ENCODE results near the gene MAN2B1.

DNA sequence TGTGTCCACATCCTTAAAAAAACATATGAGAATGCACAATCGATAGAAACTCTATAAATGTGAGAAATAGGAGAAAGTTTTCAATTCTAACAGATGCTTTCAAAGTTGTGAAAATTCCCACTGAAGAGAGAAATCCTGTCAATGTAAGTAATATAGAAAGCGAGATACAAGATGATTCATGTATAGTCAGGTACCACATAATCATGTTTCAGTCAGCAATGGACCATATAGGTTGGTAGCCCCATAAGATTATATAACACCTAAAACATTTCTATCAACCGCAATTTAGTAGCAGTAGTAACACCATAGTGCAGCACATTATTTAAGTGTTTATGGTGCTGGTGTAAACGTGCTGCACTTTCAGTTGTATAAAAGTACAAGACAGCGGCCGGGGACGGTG is 37.3 kb downstream of the MAN2B1 start:
- no peak for TF ChIP-seq CTCF (conservative IDR thresholded peaks at IDR 0.05; ENCODE audit: low read depth in 2 of 2)
- no peak for TF ChIP-seq EZH2 (IDR thresholded peaks at IDR 0.05; ENCODE audit: low read depth, unreplicated experiment)
- no peak for TF ChIP-seq CREB1 (CRISPR knock-in tag; IDR thresholded peaks at IDR 0.05; ENCODE audit: low read depth)
- TF ChIP-seq POLR2AphosphoS5 (IDR thresholded peaks at IDR 0.05; ENCODE audit: low read depth), result no peak
- no peak for TF ChIP-seq NANOG (IDR thresholded peaks at IDR 0.05; ENCODE audit: borderline replicate concordance)
- no peak for TF ChIP-seq JUNB (IDR thresholded peaks at IDR 0.05; ENCODE audit: unreplicated experiment)
- TF ChIP-seq EZH2phosphoT487 (IDR thresholded peaks at IDR 0.05; ENCODE audit: unreplicated experiment), result no peak
- TF ChIP-seq, protein P1, sequence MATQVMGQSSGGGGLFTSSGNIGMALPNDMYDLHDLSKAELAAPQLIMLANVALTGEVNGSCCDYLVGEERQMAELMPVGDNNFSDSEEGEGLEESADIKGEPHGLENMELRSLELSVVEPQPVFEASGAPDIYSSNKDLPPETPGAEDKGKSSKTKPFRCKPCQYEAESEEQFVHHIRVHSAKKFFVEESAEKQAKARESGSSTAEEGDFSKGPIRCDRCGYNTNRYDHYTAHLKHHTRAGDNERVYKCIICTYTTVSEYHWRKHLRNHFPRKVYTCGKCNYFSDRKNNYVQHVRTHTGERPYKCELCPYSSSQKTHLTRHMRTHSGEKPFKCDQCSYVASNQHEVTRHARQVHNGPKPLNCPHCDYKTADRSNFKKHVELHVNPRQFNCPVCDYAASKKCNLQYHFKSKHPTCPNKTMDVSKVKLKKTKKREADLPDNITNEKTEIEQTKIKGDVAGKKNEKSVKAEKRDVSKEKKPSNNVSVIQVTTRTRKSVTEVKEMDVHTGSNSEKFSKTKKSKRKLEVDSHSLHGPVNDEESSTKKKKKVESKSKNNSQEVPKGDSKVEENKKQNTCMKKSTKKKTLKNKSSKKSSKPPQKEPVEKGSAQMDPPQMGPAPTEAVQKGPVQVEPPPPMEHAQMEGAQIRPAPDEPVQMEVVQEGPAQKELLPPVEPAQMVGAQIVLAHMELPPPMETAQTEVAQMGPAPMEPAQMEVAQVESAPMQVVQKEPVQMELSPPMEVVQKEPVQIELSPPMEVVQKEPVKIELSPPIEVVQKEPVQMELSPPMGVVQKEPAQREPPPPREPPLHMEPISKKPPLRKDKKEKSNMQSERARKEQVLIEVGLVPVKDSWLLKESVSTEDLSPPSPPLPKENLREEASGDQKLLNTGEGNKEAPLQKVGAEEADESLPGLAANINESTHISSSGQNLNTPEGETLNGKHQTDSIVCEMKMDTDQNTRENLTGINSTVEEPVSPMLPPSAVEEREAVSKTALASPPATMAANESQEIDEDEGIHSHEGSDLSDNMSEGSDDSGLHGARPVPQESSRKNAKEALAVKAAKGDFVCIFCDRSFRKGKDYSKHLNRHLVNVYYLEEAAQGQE (IDR thresholded peaks at IDR 0.05; ENCODE audit: unreplicated experiment), result no peak
- TF ChIP-seq ZNF114 (CRISPR knock-in tag; IDR thresholded peaks at IDR 0.05), result no peak
- no peak for TF ChIP-seq ZNF331 (CRISPR knock-in tag; IDR thresholded peaks at IDR 0.05; ENCODE audit: low read depth)
- TF ChIP-seq STAT1 (IDR thresholded peaks at IDR 0.05; ENCODE audit: unreplicated experiment), result no peak
- TF ChIP-seq, protein P2, sequence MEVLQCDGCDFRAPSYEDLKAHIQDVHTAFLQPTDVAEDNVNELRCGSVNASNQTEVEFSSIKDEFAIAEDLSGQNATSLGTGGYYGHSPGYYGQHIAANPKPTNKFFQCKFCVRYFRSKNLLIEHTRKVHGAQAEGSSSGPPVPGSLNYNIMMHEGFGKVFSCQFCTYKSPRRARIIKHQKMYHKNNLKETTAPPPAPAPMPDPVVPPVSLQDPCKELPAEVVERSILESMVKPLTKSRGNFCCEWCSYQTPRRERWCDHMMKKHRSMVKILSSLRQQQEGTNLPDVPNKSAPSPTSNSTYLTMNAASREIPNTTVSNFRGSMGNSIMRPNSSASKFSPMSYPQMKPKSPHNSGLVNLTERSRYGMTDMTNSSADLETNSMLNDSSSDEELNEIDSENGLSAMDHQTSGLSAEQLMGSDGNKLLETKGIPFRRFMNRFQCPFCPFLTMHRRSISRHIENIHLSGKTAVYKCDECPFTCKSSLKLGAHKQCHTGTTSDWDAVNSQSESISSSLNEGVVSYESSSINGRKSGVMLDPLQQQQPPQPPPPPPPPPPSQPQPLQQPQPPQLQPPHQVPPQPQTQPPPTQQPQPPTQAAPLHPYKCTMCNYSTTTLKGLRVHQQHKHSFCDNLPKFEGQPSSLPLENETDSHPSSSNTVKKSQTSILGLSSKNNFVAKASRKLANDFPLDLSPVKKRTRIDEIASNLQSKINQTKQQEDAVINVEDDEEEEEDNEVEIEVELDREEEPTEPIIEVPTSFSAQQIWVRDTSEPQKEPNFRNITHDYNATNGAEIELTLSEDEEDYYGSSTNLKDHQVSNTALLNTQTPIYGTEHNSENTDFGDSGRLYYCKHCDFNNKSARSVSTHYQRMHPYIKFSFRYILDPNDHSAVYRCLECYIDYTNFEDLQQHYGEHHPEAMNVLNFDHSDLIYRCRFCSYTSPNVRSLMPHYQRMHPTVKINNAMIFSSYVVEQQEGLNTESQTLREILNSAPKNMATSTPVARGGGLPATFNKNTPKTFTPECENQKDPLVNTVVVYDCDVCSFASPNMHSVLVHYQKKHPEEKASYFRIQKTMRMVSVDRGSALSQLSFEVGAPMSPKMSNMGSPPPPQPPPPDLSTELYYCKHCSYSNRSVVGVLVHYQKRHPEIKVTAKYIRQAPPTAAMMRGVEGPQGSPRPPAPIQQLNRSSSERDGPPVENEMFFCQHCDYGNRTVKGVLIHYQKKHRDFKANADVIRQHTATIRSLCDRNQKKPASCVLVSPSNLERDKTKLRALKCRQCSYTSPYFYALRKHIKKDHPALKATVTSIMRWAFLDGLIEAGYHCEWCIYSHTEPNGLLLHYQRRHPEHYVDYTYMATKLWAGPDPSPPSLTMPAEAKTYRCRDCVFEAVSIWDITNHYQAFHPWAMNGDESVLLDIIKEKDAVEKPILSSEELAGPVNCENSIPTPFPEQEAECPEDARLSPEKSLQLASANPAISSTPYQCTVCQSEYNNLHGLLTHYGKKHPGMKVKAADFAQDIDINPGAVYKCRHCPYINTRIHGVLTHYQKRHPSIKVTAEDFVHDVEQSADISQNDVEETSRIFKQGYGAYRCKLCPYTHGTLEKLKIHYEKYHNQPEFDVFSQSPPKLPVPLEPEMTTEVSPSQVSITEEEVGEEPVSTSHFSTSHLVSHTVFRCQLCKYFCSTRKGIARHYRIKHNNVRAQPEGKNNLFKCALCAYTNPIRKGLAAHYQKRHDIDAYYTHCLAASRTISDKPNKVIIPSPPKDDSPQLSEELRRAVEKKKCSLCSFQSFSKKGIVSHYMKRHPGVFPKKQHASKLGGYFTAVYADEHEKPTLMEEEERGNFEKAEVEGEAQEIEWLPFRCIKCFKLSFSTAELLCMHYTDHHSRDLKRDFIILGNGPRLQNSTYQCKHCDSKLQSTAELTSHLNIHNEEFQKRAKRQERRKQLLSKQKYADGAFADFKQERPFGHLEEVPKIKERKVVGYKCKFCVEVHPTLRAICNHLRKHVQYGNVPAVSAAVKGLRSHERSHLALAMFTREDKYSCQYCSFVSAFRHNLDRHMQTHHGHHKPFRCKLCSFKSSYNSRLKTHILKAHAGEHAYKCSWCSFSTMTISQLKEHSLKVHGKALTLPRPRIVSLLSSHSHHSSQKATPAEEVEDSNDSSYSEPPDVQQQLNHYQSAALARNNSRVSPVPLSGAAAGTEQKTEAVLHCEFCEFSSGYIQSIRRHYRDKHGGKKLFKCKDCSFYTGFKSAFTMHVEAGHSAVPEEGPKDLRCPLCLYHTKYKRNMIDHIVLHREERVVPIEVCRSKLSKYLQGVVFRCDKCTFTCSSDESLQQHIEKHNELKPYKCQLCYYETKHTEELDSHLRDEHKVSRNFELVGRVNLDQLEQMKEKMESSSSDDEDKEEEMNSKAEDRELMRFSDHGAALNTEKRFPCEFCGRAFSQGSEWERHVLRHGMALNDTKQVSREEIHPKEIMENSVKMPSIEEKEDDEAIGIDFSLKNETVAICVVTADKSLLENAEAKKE (CRISPR knock-in tag; IDR thresholded peaks at IDR 0.05), result no peak
- TF ChIP-seq, protein P3, sequence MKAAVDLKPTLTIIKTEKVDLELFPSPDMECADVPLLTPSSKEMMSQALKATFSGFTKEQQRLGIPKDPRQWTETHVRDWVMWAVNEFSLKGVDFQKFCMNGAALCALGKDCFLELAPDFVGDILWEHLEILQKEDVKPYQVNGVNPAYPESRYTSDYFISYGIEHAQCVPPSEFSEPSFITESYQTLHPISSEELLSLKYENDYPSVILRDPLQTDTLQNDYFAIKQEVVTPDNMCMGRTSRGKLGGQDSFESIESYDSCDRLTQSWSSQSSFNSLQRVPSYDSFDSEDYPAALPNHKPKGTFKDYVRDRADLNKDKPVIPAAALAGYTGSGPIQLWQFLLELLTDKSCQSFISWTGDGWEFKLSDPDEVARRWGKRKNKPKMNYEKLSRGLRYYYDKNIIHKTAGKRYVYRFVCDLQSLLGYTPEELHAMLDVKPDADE (IDR thresholded peaks at IDR 0.05), result no peak
